SK-N-SH (cell line): Measurements from ENCODE around the gene SORCS3. TPM values are rescaled to one million over a fixed set of nuclear protein-coding genes. Genes with fewer than 3 reads are reported as not detected.
A peak's percentile ranks its signal among the peaks of the same experiment; 100 is the strongest.

Experiments used
- CTCF ChIA-PET: fragments of 300-600, 350-600 bp; formaldehyde crosslinking; extraction: SDS; loops from one replicate; lab custom pipeline; 2021; lab: Yijun Ruan, JAX
- POLR2A ChIA-PET: fragments of 350-600 bp; sonication (Branson Sonifier 250); formaldehyde crosslinking; extraction: SDS; loops from one replicate; lab custom pipeline; 2020; ENCODE audit warnings: antibody characterized with exemption, inconsistent platforms; lab: Yijun Ruan, JAX
- DNase-seq: peaks from one replicate; pipeline ENCODE4 v3.0.0; 2012
- H2AFZ ChIP-seq: fragments of 200-600 bp; sonication (generic); 2 replicates; pipeline ENCODE4 v1.8.1; 2016; ENCODE audit warnings: antibody characterized with exemption, mild to moderate bottlenecking, low read depth
- H3F3A ChIP-seq: fragments of 200-600 bp; sonication (generic); replicated peaks from 2 replicates; pipeline ENCODE3; 2016; ENCODE audit warnings: antibody characterized with exemption, mild to moderate bottlenecking; ENCODE audit not compliant: insufficient read depth
- H3K27ac ChIP-seq, 2 experiments: fragments of 200-500 bp in 1 of 2; fragments of 200-600 bp in 1 of 2; sonication (Bioruptor generic) in 1 of 2; sonication (generic), shearing (Covaris generic) in 1 of 2; 2 replicates each; pipeline versions ENCODE4 v1.5.1 to v1.6.1; 2014 to 2016; ENCODE audit warnings: low read depth in 2 of 2, inconsistent platforms in 1 of 2, low read length in 1 of 2, mild to moderate bottlenecking in 1 of 2, mixed read lengths in 1 of 2
- H3K27me3 ChIP-seq: fragments of 200-600 bp; sonication (generic), shearing (Covaris generic); 2 replicates; pipeline ENCODE4 v1.6.1; 2016; ENCODE audit warnings: mixed run types; ENCODE audit not compliant: insufficient read depth
- H3K36me3 ChIP-seq, 2 experiments: fragments of 200-500 bp in 1 of 2; fragments of 200-600 bp in 1 of 2; sonication (Bioruptor generic) in 1 of 2; sonication (generic) in 1 of 2; replicated peaks in 1 of 2; 2 replicates each; pipeline versions ENCODE3 to v1.5.1; 2014 to 2016; ENCODE audit warnings: low read length in 1 of 2, mild to moderate bottlenecking in 1 of 2; ENCODE audit not compliant: insufficient read depth in 2 of 2, control insufficient read depth in 1 of 2
- H3K4me1 ChIP-seq, 2 experiments: fragments of 200-500 bp in 1 of 2; fragments of 200-600 bp in 1 of 2; sonication (Bioruptor generic) in 1 of 2; sonication (generic), shearing (Covaris generic) in 1 of 2; 2 replicates each; pipeline versions ENCODE4 v1.5.1 to v1.6.1; 2014 to 2016; ENCODE audit warnings: low read depth in 1 of 2, low read length in 1 of 2, mixed run types in 1 of 2; ENCODE audit not compliant: insufficient read depth in 2 of 2, control insufficient read depth in 1 of 2
- H3K4me2 ChIP-seq: fragments of 200-600 bp; sonication (generic), shearing (Covaris generic); 2 replicates; pipeline ENCODE4 v1.6.1; 2017; ENCODE audit warnings: mixed run types
- H3K4me3 ChIP-seq, 2 experiments: fragments of 200-500 bp in 1 of 2; fragments of 200-600 bp in 1 of 2; sonication (Bioruptor generic) in 1 of 2; sonication (generic), shearing (Covaris generic) in 1 of 2; 2 replicates each; pipeline versions ENCODE4 v1.5.1 to v1.8.1; 2014 to 2016; ENCODE audit warnings: low read depth in 2 of 2, inconsistent platforms in 1 of 2, low read length in 1 of 2, mild to moderate bottlenecking in 1 of 2, mixed read lengths in 1 of 2, moderate library complexity in 1 of 2
- H3K79me2 ChIP-seq: fragments of 200-600 bp; sonication (generic); 2 replicates; pipeline ENCODE4 v1.8.1; 2017; ENCODE audit warnings: mild to moderate bottlenecking; ENCODE audit not compliant: insufficient read depth
- H3K9ac ChIP-seq: fragments of 200-600 bp; sonication (generic); 2 replicates; pipeline ENCODE4 v1.6.1; 2017; ENCODE audit warnings: mixed run types
- H3K9me2 ChIP-seq: fragments of 200-600 bp; sonication (generic); 2 replicates; pipeline ENCODE4 v1.6.1; 2017; ENCODE audit warnings: mixed run types
- H3K9me3 ChIP-seq: fragments of 200-600 bp; sonication (generic); 2 replicates; pipeline ENCODE4 v1.6.1; 2017; ENCODE audit warnings: mixed run types, mild to moderate bottlenecking, moderate library complexity
- H4K20me1 ChIP-seq: fragments of 200-600 bp; sonication (generic); 2 replicates; pipeline ENCODE4 v1.6.1; 2017; ENCODE audit warnings: mild to moderate bottlenecking, mixed run types; ENCODE audit not compliant: insufficient read depth
- CHD2 ChIP-seq: fragments of 150-350 bp; IDR thresholded peaks from 2 replicates; pipeline ENCODE4 v1.6.1; 2018; ENCODE audit warnings: low read length; ENCODE audit not compliant: partially characterized antibody
- EP300 ChIP-seq, 2 experiments: IDR thresholded peaks; 2 replicates each; pipeline versions ENCODE4 v1.4.0 to v1.6.1; 2012; ENCODE audit warnings: borderline replicate concordance in 1 of 2, low read depth in 1 of 2, low read length in 1 of 2
- GATA2 ChIP-seq: sonication (generic); formaldehyde crosslinking; IDR thresholded peaks from 2 replicates; pipeline ENCODE4 v1.5.0; 2020; ENCODE audit warnings: mild to moderate bottlenecking, missing genetic modification reagents
- MAX ChIP-seq: IDR thresholded peaks from 2 replicates; pipeline ENCODE4 v1.4.0; 2012; ENCODE audit warnings: low read depth
- MXI1 ChIP-seq: IDR thresholded peaks from 2 replicates; pipeline ENCODE4 v1.6.1; 2012; ENCODE audit warnings: mild to moderate bottlenecking, low read depth, low read length, improper control_type of control experiment
- RAD21 ChIP-seq: IDR thresholded peaks from 2 replicates; pipeline ENCODE4 v1.6.1; 2012; ENCODE audit warnings: mild to moderate bottlenecking, low read length
- RCOR1 ChIP-seq: fragments of 150-350 bp; IDR thresholded peaks from 2 replicates; pipeline ENCODE4 v1.6.1; 2017; ENCODE audit warnings: antibody characterized with exemption, low read length
- RFX5 ChIP-seq: IDR thresholded peaks from 2 replicates; pipeline ENCODE4 v1.6.1; 2012; ENCODE audit warnings: mild to moderate bottlenecking, improper control_type of control experiment, low read length
- SMC3 ChIP-seq: IDR thresholded peaks from 2 replicates; pipeline ENCODE4 v1.6.1; 2012; ENCODE audit warnings: low read depth, low read length, improper control_type of control experiment
- TCF12 ChIP-seq: IDR thresholded peaks from 2 replicates; pipeline ENCODE4 v1.4.0; 2012
- WGBS: methylation state at CpG from one replicate; pipeline ENCODE4 v1.1.6; 2017; ENCODE audit warnings: low lambda C conversion rate; 5-methylcytosine and 5-hydroxymethylcytosine counted together
- polyA plus RNA-seq, 3 experiments: library from polyadenylated mRNA; depleted of rRNA; stranded (reverse); fragments of >200 nt; gene quantifications; 2 replicates each; pipeline ENCODE4 v1.2.3, GENCODE V29; 2012

SORCS3 gene
- polyA plus RNA-seq, 1 of the 3 experiments (the other 2 are of a cell fraction): not detected

- Histone ChIP-seq H2AFZ (no peak overlapping the region), H3K27me3 (no peaks in the 10 kb centered on the region), H3K79me2 (no peaks in the 10 kb centered on the region), H3K36me3 (no peaks in the 10 kb centered on the region), H4K20me1 (no peaks in the 10 kb centered on the region), H3K4me3 (no peak overlapping the region), H3K27ac (no peak overlapping the region), H3K9me3 (no peaks in the 10 kb centered on the region), H3F3A (no peaks in the 10 kb centered on the region), H3K9ac (no peak overlapping the region), H3K9me2 (no peaks in the 10 kb centered on the region), H3K4me2 (no peak overlapping the region), H3K4me1 (peaks cover 0 to 14% of the 10 kb centered on the region in 2 experiments; a peak in 2 of 4 replicates)
- WGBS: 0% methylated on average over 2 of the region's 2 CpGs
- POLR2A ChIA-PET: no interaction called here
- TF ChIP-seq RFX5: no peak
- no peak for DNase-seq
- CTCF ChIA-PET: interaction anchor here (0.8 kb wide), 1 partner anchor 68 kb away, joined by 4 read pairs; no protein-coding TSS in a partner anchor
These were observed 93.3 kb downstream of the SORCS3 start for GRCh38 chr10:104734433-104734832.

- Histone ChIP-seq H3K27me3 (no peaks in the 10 kb centered on the region), H3K4me2 (no peak overlapping the region), H3K9me2 (no peaks in the 10 kb centered on the region), H3F3A (no peaks in the 10 kb centered on the region), H3K4me1 (peaks cover 0 to 14% of the 10 kb centered on the region in 2 experiments; a peak in 2 of 4 replicates), H3K27ac (peak overlapping the region in 1 of 2 experiments; percentile 22; a peak in 2 of 4 replicates), H4K20me1 (no peaks in the 10 kb centered on the region), H2AFZ (no peak overlapping the region), H3K9ac (no peak overlapping the region), H3K9me3 (no peaks in the 10 kb centered on the region)
- ChIA-PET CTCF (no interaction called here), POLR2A (no interaction called here)
- peak; percentile 64 for DNase-seq
- TF ChIP-seq MAX: no peak
- peak; percentile 12 for TF ChIP-seq CHD2
- peak; percentile 60; the same call in 1 of the 2 replicates for TF ChIP-seq RCOR1
- no peak for TF ChIP-seq SMC3
- peak; percentile 56 for TF ChIP-seq MXI1
- TF ChIP-seq RAD21: no peak
- no peak for TF ChIP-seq TCF12
- TF ChIP-seq GATA2 (CRISPR knock-in tag): peak; percentile 94
- TF ChIP-seq EP300 (IDR thresholded peaks at IDR 0.05; ENCODE audit: borderline replicate concordance in 1 of 2, low read depth in 1 of 2, low read length in 1 of 2): peak in 1 of 2 experiments; percentile 71; a peak in 2 of 4 replicates
- TF ChIP-seq, all 33 proteins: peak for 5
- WGBS: 6% methylated on average over 14 of the region's 14 CpGs
- Histone ChIP-seq H3K4me3 (no peak overlapping the region; a peak in 1 of 4 replicates), H3K36me3 (no peaks in the 10 kb centered on the region), H3K79me2 (no peaks in the 10 kb centered on the region)
These were observed 94.1 kb downstream of the SORCS3 start for GRCh38 chr10:104735036-104735756.
